Stimulated activated memory B cell treated with anti-CD40 and anti-IgM and Interleukin-4, amounts not matched to agents 10 μg/mL and 1 μg/mL and 100 μg/mL, for 72 hours (primary cell): ENCODE measurements around the gene TUBD1.
"Not testable (repeated sequence)": the region's sequence is repeated elsewhere in the genome, so short reads cannot be mapped to it uniquely, and the experiment has no call there.

Experiments used
- ATAC-seq: fragments of 150-1000 bp; cut with Tn5 transposase; 2 replicates; pipeline ENCODE4 v1.10.0; 2021
- H3K27ac Mint-ChIP-seq: one replicate; pipeline ENCODE4 v1.8.0; 2022; ENCODE audit warnings: mild to moderate bottlenecking, mixed read lengths
- H3K27me3 Mint-ChIP-seq: one replicate; pipeline ENCODE4 v1.8.0; 2022; ENCODE audit warnings: mixed read lengths
- H3K36me3 Mint-ChIP-seq: one replicate; pipeline ENCODE4 v1.8.0; 2022; ENCODE audit warnings: mixed read lengths
- H3K4me1 Mint-ChIP-seq: one replicate; pipeline ENCODE4 v1.8.0; 2022; ENCODE audit warnings: mixed read lengths
- H3K4me3 Mint-ChIP-seq: one replicate; pipeline ENCODE4 v1.8.0; 2022; ENCODE audit warnings: mild to moderate bottlenecking, moderate library complexity, mixed read lengths
- H3K9me3 Mint-ChIP-seq: one replicate; pipeline ENCODE4 v1.8.0; 2022; ENCODE audit warnings: mixed read lengths

TUBD1 gene

GRCh38 chr17:59892924-59893675 is at the start of gene TUBD1, which contains the start of gene RPS6KB1:
Gene TUBD1 (minus strand): TSS chr17:59892943. CDS start chr17:59891002, 1,941 bp downstream.
Gene RPS6KB1 (plus strand): TSS chr17:59893121. CDS start chr17:59893185, 64 bp downstream.
- Mint-ChIP-seq H3K36me3 (peaks cover 19% of the 10 kb centered on the region), H3K27me3 (no peaks in the 10 kb centered on the region), H3K4me3 (peak within 1 kb of the TSS; percentile 100), H3K9me3 (no peaks in the 10 kb centered on the region), H3K27ac (peak within 1 kb of the TSS; percentile 97), H3K4me1 (peaks cover 63% of the 10 kb centered on the region)
- ATAC-seq: peak; percentile 98

GRCh38 chr17:59941131-59941530 is 48.4 kb upstream of the TUBD1 start:
- Mint-ChIP-seq H3K27me3 (no peaks in the 10 kb centered on the region), H3K9me3 (no peaks in the 10 kb centered on the region), H3K36me3 (peaks cover 41% of the 10 kb centered on the region), H3K4me1 (peaks cover 5% of the 10 kb centered on the region), H3K4me3 (no peak overlapping the region), H3K27ac (no peak overlapping the region)
- ATAC-seq: no peak

GRCh38 chr17:59940697-59941096 is 48.0 kb upstream of the TUBD1 start:
- peaks cover 41% of the 10 kb centered on the region for H3K36me3 Mint-ChIP-seq
- ATAC-seq, H3K27ac Mint-ChIP-seq, H3K4me3 Mint-ChIP-seq, H3K9me3 Mint-ChIP-seq, H3K4me1 Mint-ChIP-seq, H3K27me3 Mint-ChIP-seq: not testable (repeated sequence)

GRCh38 chr17:59933317-59933716 is 40.6 kb upstream of the TUBD1 start:
- H3K36me3 Mint-ChIP-seq: peaks cover 63% of the 10 kb centered on the region
- H3K27ac Mint-ChIP-seq, H3K9me3 Mint-ChIP-seq, H3K27me3 Mint-ChIP-seq, ATAC-seq, H3K4me3 Mint-ChIP-seq, H3K4me1 Mint-ChIP-seq: not testable (repeated sequence)

- not testable (repeated sequence) for H3K9me3 Mint-ChIP-seq, H3K27ac Mint-ChIP-seq, ATAC-seq, H3K4me3 Mint-ChIP-seq, H3K27me3 Mint-ChIP-seq, H3K4me1 Mint-ChIP-seq
- peaks cover 58% of the 10 kb centered on the region for H3K36me3 Mint-ChIP-seq
Observed at GRCh38 chr17:59930768-59931167, 38.0 kb upstream of the TUBD1 start.

DNA sequence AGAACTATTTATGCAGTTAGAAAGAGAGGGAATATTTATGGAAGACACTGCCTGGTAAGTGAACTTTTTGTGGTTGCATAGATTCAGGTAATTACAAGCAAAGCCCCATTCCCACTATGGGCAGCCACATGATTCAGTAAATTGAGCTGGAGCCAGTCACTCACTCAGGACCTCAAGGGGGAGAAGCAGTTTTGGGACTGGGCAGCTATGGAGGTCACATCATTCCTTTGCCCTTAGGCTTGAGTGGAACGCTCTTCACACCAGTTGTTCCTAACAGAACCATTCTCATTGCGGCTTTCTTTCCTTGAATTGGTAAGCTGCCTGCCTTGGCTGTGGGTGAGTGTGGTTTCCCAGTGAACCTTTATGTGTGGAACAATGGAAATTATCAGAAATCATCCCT is 37.4 kb upstream of the TUBD1 start:
- H3K9me3 Mint-ChIP-seq, H3K27ac Mint-ChIP-seq, H3K4me3 Mint-ChIP-seq, H3K4me1 Mint-ChIP-seq, ATAC-seq, H3K27me3 Mint-ChIP-seq: not testable (repeated sequence)
- peaks cover 59% of the 10 kb centered on the region for H3K36me3 Mint-ChIP-seq

DNA sequence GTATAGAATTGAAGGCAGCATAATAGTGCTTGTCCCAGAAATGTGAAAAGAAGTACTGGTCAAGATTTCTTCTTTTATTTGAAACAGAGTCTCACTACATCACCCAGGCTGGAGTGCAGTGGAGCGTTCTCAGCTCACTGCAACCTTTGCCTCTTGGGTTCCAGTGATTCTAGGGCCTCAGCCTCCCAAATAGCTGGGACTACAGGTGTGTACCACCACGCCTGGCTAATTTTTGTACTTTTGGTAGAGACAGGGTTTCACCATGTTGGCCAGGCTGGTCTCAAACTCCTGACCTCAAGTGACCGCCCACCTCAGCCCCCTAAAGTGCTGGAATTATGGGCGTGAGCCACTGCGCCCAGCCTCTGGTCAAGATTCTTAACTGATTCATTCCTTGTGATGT is 27.9 kb upstream of the TUBD1 start:
- not testable (repeated sequence) for H3K4me1 Mint-ChIP-seq, H3K4me3 Mint-ChIP-seq, ATAC-seq, H3K27me3 Mint-ChIP-seq, H3K27ac Mint-ChIP-seq, H3K9me3 Mint-ChIP-seq
- peaks cover 61% of the 10 kb centered on the region for H3K36me3 Mint-ChIP-seq

- Mint-ChIP-seq H3K4me3 (no peak overlapping the region), H3K4me1 (no peaks in the 10 kb centered on the region), H3K9me3 (no peaks in the 10 kb centered on the region), H3K36me3 (peaks cover 50% of the 10 kb centered on the region), H3K27ac (no peak overlapping the region), H3K27me3 (no peaks in the 10 kb centered on the region)
- ATAC-seq: no peak
Observed at GRCh38 chr17:59916446-59916845, 23.7 kb upstream of the TUBD1 start.

DNA sequence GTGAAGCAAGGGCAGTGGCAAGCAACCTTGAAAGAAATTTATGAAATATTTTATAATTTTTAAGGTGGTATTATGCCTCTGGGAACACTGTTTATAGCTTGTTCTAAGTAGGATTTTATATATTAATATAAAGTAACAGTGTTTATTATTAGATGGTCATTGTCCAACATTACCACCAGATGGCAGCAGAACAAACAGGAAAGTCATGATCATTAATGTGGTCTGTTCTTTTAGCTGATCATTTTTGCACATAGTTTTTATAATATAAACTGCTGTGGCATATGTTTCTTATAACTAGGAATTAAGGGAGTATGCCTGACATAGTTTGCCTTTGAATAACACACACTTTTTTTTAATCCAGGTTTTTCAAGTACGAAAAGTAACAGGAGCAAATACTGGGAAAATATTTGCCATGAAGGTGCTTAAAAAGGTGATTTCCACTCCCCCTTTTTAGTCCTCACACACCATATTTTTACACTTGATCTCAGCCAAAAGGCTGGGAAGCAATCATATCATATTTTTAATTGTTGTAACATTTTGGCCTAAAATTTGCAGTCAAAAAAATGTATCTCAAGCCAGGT is 21.6 kb upstream of the TUBD1 start:
- no peaks in the 10 kb centered on the region for H3K4me1 Mint-ChIP-seq
- H3K27me3 Mint-ChIP-seq: no peaks in the 10 kb centered on the region
- peaks cover 42% of the 10 kb centered on the region for H3K36me3 Mint-ChIP-seq
- H3K27ac Mint-ChIP-seq: no peak overlapping the region
- no peak overlapping the region for H3K4me3 Mint-ChIP-seq
- no peaks in the 10 kb centered on the region for H3K9me3 Mint-ChIP-seq
- ATAC-seq: no peak

DNA sequence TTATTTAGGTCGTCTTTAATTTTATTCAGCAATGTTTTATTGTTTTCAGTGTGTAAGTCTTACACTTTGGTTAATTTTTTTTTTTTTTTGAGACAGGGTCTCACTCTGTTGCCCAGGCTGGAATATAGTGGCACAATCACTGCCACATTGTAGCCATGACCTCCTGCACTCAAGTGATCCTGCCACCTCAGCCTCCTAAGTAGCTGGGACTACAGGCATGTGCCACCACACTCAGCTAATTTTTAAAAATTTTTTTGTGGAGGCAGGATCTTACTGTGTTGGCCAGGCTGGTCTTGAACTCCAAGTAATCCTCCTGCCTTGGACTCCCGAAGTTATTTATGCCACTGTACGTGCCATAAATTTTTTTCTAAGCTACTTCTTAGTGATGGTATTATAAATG is 14.7 kb upstream of the TUBD1 start:
- no peak overlapping the region for H3K27ac Mint-ChIP-seq
- ATAC-seq: no peak
- peaks cover 15% of the 10 kb centered on the region for H3K4me1 Mint-ChIP-seq
- no peaks in the 10 kb centered on the region for H3K27me3 Mint-ChIP-seq
- peaks cover 25% of the 10 kb centered on the region for H3K36me3 Mint-ChIP-seq
- no peak overlapping the region for H3K4me3 Mint-ChIP-seq
- no peaks in the 10 kb centered on the region for H3K9me3 Mint-ChIP-seq

GRCh38 chr17:59903455-59903854 is 10.7 kb upstream of the TUBD1 start:
- H3K27ac Mint-ChIP-seq: no peak overlapping the region
- H3K9me3 Mint-ChIP-seq: no peaks in the 10 kb centered on the region
- H3K27me3 Mint-ChIP-seq: no peaks in the 10 kb centered on the region
- H3K36me3 Mint-ChIP-seq: peaks cover 17% of the 10 kb centered on the region
- no peak for ATAC-seq
- H3K4me3 Mint-ChIP-seq: no peak overlapping the region
- H3K4me1 Mint-ChIP-seq: peaks cover 15% of the 10 kb centered on the region

GRCh38 chr17:59901604-59902003 is 8.9 kb upstream of the TUBD1 start:
- Mint-ChIP-seq H3K9me3 (no peaks in the 10 kb centered on the region), H3K4me3 (no peak overlapping the region), H3K27me3 (no peaks in the 10 kb centered on the region), H3K27ac (no peak overlapping the region), H3K4me1 (peaks cover 25% of the 10 kb centered on the region), H3K36me3 (peaks cover 16% of the 10 kb centered on the region)
- ATAC-seq: no peak

GRCh38 chr17:59899099-59899498 is 6.4 kb upstream of the TUBD1 start:
- H3K27ac Mint-ChIP-seq: peak overlapping the region; percentile 40
- H3K27me3 Mint-ChIP-seq: no peaks in the 10 kb centered on the region
- H3K4me3 Mint-ChIP-seq: no peak overlapping the region
- no peak for ATAC-seq
- H3K4me1 Mint-ChIP-seq: peaks cover 41% of the 10 kb centered on the region
- peaks cover 12% of the 10 kb centered on the region for H3K36me3 Mint-ChIP-seq
- H3K9me3 Mint-ChIP-seq: no peaks in the 10 kb centered on the region

DNA sequence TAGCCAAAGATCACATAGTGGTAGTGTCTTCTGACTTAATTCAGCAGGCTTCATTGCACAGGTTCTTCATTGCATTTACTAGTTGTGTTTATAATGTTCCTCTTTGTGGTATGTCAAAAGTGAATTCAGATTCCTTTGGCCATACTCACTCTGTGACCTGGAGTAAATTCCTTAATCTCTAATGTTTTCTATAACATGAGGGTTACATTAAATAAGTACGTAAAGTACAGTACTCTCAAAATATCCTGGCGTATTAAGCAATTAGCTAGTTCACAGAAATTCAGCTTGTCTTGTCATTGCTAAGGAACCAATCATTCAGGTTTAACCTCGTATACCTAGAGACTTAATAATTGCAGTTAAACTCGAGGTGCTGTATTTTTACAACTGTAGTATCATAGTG is 4.3 kb upstream of the TUBD1 start:
- H3K9me3 Mint-ChIP-seq: no peaks in the 10 kb centered on the region
- H3K4me1 Mint-ChIP-seq: peaks cover 42% of the 10 kb centered on the region
- H3K27me3 Mint-ChIP-seq: no peaks in the 10 kb centered on the region
- ATAC-seq: no peak
- no peak overlapping the region for H3K27ac Mint-ChIP-seq
- peaks cover 6% of the 10 kb centered on the region for H3K36me3 Mint-ChIP-seq
- H3K4me3 Mint-ChIP-seq: no peak overlapping the region

DNA sequence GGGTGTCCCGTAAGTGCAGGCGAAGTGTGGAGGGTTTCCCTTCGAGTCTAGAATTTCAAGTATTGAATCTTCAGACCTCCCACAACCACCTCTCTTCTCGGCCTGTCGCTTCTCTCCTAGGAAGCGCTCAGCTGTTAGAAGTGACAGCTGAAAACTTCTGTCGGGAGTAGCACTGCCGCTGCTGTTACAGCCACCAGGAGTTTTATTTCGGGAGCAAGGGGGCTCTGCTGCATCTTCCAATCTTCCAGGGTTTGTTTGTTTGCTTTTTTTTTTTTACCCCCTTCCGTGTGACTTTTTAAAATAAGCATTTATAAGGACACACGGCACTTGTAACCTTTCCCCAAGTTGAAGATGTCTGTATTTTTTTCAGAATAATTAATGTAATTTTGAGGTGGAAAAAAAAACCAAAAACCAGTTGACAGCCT is 945 bp upstream of the TUBD1 start:
- Mint-ChIP-seq H3K27ac (peak overlapping the region; percentile 97), H3K4me3 (peak overlapping the region; percentile 100), H3K27me3 (no peaks in the 10 kb centered on the region), H3K36me3 (peaks cover 13% of the 10 kb centered on the region), H3K9me3 (no peaks in the 10 kb centered on the region), H3K4me1 (peaks cover 58% of the 10 kb centered on the region)
- peak; percentile 32 for ATAC-seq

- peaks cover 21% of the 10 kb centered on the region for H3K36me3 Mint-ChIP-seq
Observed at GRCh38 chr17:59892251-59892923, 356 bp downstream of the TUBD1 start.

More at GRCh38 chr17:59892251-59892923, 356 bp downstream of the TUBD1 start:
- Mint-ChIP-seq H3K4me3 (peak overlapping the region; percentile 100), H3K4me1 (peaks cover 60% of the 10 kb centered on the region), H3K27ac (peak overlapping the region; percentile 97), H3K9me3 (no peaks in the 10 kb centered on the region), H3K27me3 (no peaks in the 10 kb centered on the region)
- peak; percentile 69 for ATAC-seq
